HG03558 (cell line): ENCODE data around the gene WDR88.
"Not testable (repeated sequence)": the region's sequence is repeated elsewhere in the genome, so short reads cannot be mapped to it uniquely, and the experiment has no call there.

Source experiments
- ATAC-seq: cut with Tn5 transposase; IDR thresholded peaks from one replicate; pipeline ENCODE4 v1.9.1; 2021; ENCODE audit warnings: moderate number of reproducible peaks; ENCODE audit not compliant: unreplicated experiment; ENCODE audit errors: extremely low read depth

WDR88 gene

GRCh38 chr19:33208371-33208895 is 76.5 kb downstream of the WDR88 start:
- no peak for ATAC-seq

- no peak for ATAC-seq
Observed at GRCh38 chr19:33208904-33209849, 77.3 kb downstream of the WDR88 start.

- not testable (repeated sequence) for ATAC-seq
Observed at GRCh38 chr19:33209850-33210230, 77.9 kb downstream of the WDR88 start.

- ATAC-seq: no peak
Observed at GRCh38 chr19:33210266-33210940, 78.5 kb downstream of the WDR88 start.

GRCh38 chr19:33211794-33212435 is 80.0 kb downstream of the WDR88 start:
- ATAC-seq: no peak

GRCh38 chr19:33212436-33213172 is 80.7 kb downstream of the WDR88 start:
- no peak for ATAC-seq

- ATAC-seq: no peak
Observed at GRCh38 chr19:33214596-33214995, 82.7 kb downstream of the WDR88 start.

GRCh38 chr19:33215438-33216197 is 83.7 kb downstream of the WDR88 start:
- no peak for ATAC-seq

- ATAC-seq: no peak
Observed at GRCh38 chr19:33216198-33216830, 84.4 kb downstream of the WDR88 start.

GRCh38 chr19:33217881-33218280 is 86.0 kb downstream of the WDR88 start:
- ATAC-seq: no peak

GRCh38 chr19:33219261-33219815 is 87.4 kb downstream of the WDR88 start:
- ATAC-seq: no peak

- no peak for ATAC-seq
Observed at GRCh38 chr19:33220115-33220514, 88.2 kb downstream of the WDR88 start.

GRCh38 chr19:33220735-33221134 is 88.8 kb downstream of the WDR88 start:
- no peak for ATAC-seq

GRCh38 chr19:33221638-33222037 is 89.7 kb downstream of the WDR88 start:
- no peak for ATAC-seq

GRCh38 chr19:33222255-33222654 is 90.3 kb downstream of the WDR88 start:
- ATAC-seq: not testable (repeated sequence)

- no peak for ATAC-seq
Observed at GRCh38 chr19:33224694-33225457, 93.0 kb downstream of the WDR88 start.
